ENCODE data around the gene KDM4B.
"Not testable (repeated sequence)": the region's sequence is repeated elsewhere in the genome, so short reads cannot be mapped to it uniquely, and the experiment has no call there.

Gene KDM4B

GRCh38 chr19:4969292-4969771 lies 419 bp downstream of the KDM4B start:
- DNase-seq: no peak

GRCh38 chr19:4969772-4970531 lies 1.0 kb downstream of the KDM4B start:
- no peak for DNase-seq

GRCh38 chr19:4970558-4971423 lies 1.9 kb downstream of the KDM4B start:
- DNase-seq: no peak

- no peak for DNase-seq
Measured at GRCh38 chr19:4971424-4971793, 2.5 kb downstream of the KDM4B start.

GRCh38 chr19:4971816-4972495 lies 3.0 kb downstream of the KDM4B start:
- no peak for DNase-seq

GRCh38 chr19:4972509-4973230 lies 3.8 kb downstream of the KDM4B start:
- no peak for DNase-seq

- no peak for DNase-seq
Measured at GRCh38 chr19:4974880-4975469, 6.1 kb downstream of the KDM4B start.

- DNase-seq: not testable (repeated sequence)
Measured at GRCh38 chr19:4975601-4976000, 6.7 kb downstream of the KDM4B start.

GRCh38 chr19:4976401-4977298 lies 7.7 kb downstream of the KDM4B start:
- DNase-seq: peak; percentile 78

- no peak for DNase-seq
Measured at GRCh38 chr19:4977299-4978174, 8.6 kb downstream of the KDM4B start.

- DNase-seq: no peak
Measured at GRCh38 chr19:4979211-4979807, 10.4 kb downstream of the KDM4B start.

- DNase-seq: no peak
Measured at GRCh38 chr19:4980067-4980466, 11.2 kb downstream of the KDM4B start.

GRCh38 chr19:4980838-4981680 lies 12.1 kb downstream of the KDM4B start:
- no peak for DNase-seq

GRCh38 chr19:4981681-4981958 lies 12.7 kb downstream of the KDM4B start:
- no peak for DNase-seq

- no peak for DNase-seq
Measured at GRCh38 chr19:4983346-4984105, 14.6 kb downstream of the KDM4B start.

- DNase-seq: no peak
Measured at GRCh38 chr19:4984106-4984380, 15.1 kb downstream of the KDM4B start.

- no peak for DNase-seq
Measured at GRCh38 chr19:4984438-4984990, 15.6 kb downstream of the KDM4B start.

- no peak for DNase-seq
Measured at GRCh38 chr19:4985551-4985991, 16.7 kb downstream of the KDM4B start.

All from midbrain (tissue), 1 donor.